IMR-90 (cell line): ENCODE data around the gene SCAF4. TPM values are rescaled to one million over a fixed set of nuclear protein-coding genes. Genes with fewer than 3 reads are reported as not detected.

Experiments used
- ATAC-seq: fragments of 200-7000 bp; cut with Tn5 transposase; 2 replicates; pipeline ENCODE4 v1.9.1; 2020; ENCODE audit warnings: low read depth, mild to moderate bottlenecking, moderate library complexity
- BruUV-seq: library from RNA; stranded (reverse); fragments of 400-500 nt; replicated peaks from 2 replicates; lab custom pipeline; 2021; lab: Mats Ljungman, UMichigan
- CTCF ChIA-PET: fragments of 300-600 bp; formaldehyde crosslinking; extraction: SDS; loops from one replicate; lab custom pipeline; 2021; ENCODE audit warnings: antibody characterized with exemption; lab: Yijun Ruan, JAX
- POLR2A ChIA-PET: fragments of 300-600 bp; sonication (Branson Sonifier 250); formaldehyde crosslinking; loops from one replicate; lab custom pipeline; 2022; ENCODE audit warnings: antibody characterized with exemption; ENCODE audit not compliant: unreplicated experiment; lab: Charles Lee
- DNase-seq: peaks from one replicate; pipeline ENCODE4 v3.0.0; 2013
- H2AFZ ChIP-seq: replicated peaks from 2 replicates; pipeline ENCODE3; 2013; ENCODE audit warnings: low read length, mild to moderate bottlenecking; ENCODE audit not compliant: poor library complexity
- H2AK5ac ChIP-seq: 2 replicates; pipeline ENCODE4 v1.6.1; 2013; ENCODE audit warnings: low read depth, low read length, inconsistent platforms
- H2AK9ac ChIP-seq: replicated peaks from 2 replicates; pipeline ENCODE3; 2013; ENCODE audit warnings: mild to moderate bottlenecking, low read depth, low read length, moderate library complexity; ENCODE audit not compliant: poor library complexity
- H2BK120ac ChIP-seq: 2 replicates; pipeline ENCODE4 v1.6.1; 2013; ENCODE audit warnings: low read depth, low read length, inconsistent platforms
- H2BK15ac ChIP-seq: 3 replicates; pipeline ENCODE4 v1.6.1; 2013; ENCODE audit warnings: low read depth, low read length, inconsistent platforms
- H2BK20ac ChIP-seq: 2 replicates; pipeline ENCODE4 v1.6.1; 2013; ENCODE audit warnings: low read depth, mild to moderate bottlenecking, inconsistent platforms, low read length, moderate library complexity
- H2BK5ac ChIP-seq: 2 replicates; pipeline ENCODE4 v1.6.1; 2013; ENCODE audit warnings: mild to moderate bottlenecking, low read depth, low read length, inconsistent platforms; ENCODE audit not compliant: poor library complexity, severe bottlenecking
- H3K14ac ChIP-seq: replicated peaks from 2 replicates; pipeline ENCODE4 v1.6.1; 2013; ENCODE audit warnings: low read depth, low read length, inconsistent platforms
- H3K18ac ChIP-seq: 2 replicates; pipeline ENCODE4 v1.6.1; 2013; ENCODE audit warnings: low read depth, low read length, control low read depth
- H3K23ac ChIP-seq: 2 replicates; pipeline ENCODE4 v1.6.1; 2013; ENCODE audit warnings: low read depth, low read length, inconsistent platforms
- H3K27ac ChIP-seq: 2 replicates; pipeline ENCODE4 v1.5.1; 2013; ENCODE audit warnings: mild to moderate bottlenecking, control low read depth, low read length; ENCODE audit not compliant: insufficient read depth
- H3K27me3 ChIP-seq: 2 replicates; pipeline ENCODE4 v1.6.1; 2013; ENCODE audit warnings: low read length; ENCODE audit not compliant: control insufficient read depth, insufficient read depth
- H3K36me3 ChIP-seq: 2 replicates; pipeline ENCODE4 v1.6.1; 2013; ENCODE audit warnings: low read length, mixed read lengths; ENCODE audit not compliant: control insufficient read depth, insufficient read depth
- H3K4ac ChIP-seq: 2 replicates; pipeline ENCODE4 v1.6.1; 2013; ENCODE audit warnings: low read depth, low read length, inconsistent platforms
- H3K4me1 ChIP-seq: 2 replicates; pipeline ENCODE4 v1.6.1; 2013; ENCODE audit warnings: low read length, mixed read lengths; ENCODE audit not compliant: control insufficient read depth, insufficient read depth
- H3K4me2 ChIP-seq: 2 replicates; pipeline ENCODE4 v1.6.1; 2013; ENCODE audit warnings: low read depth, mild to moderate bottlenecking, control low read depth, low read length, moderate library complexity
- H3K4me3 ChIP-seq: 2 replicates; pipeline ENCODE4 v1.5.1; 2013; ENCODE audit warnings: low read depth, mild to moderate bottlenecking, control low read depth, low read length, moderate library complexity; ENCODE audit not compliant: insufficient read depth
- H3K56ac ChIP-seq: 2 replicates; pipeline ENCODE4 v1.6.1; 2013; ENCODE audit warnings: low read length, inconsistent platforms; ENCODE audit not compliant: insufficient read depth; ENCODE audit errors: extremely low read depth
- H3K79me1 ChIP-seq, 2 experiments: 2 replicates each; pipeline ENCODE4 v1.6.1; 2013; ENCODE audit warnings: low read length in 2 of 2, inconsistent platforms in 1 of 2, low read depth in 1 of 2
- H3K9ac ChIP-seq: 2 replicates; pipeline ENCODE4 v1.6.1; 2013; ENCODE audit warnings: low read depth, low read length, control low read depth
- H3K9me1 ChIP-seq: 2 replicates; pipeline ENCODE4 v1.6.1; 2013; ENCODE audit warnings: low read length, inconsistent platforms; ENCODE audit not compliant: insufficient read depth
- H3K9me3 ChIP-seq: 2 replicates; pipeline ENCODE4 v1.6.1; 2013; ENCODE audit warnings: low read length; ENCODE audit not compliant: control insufficient read depth, insufficient read depth
- H4K20me1 ChIP-seq: 2 replicates; pipeline ENCODE4 v1.6.1; 2013; ENCODE audit warnings: low read length, inconsistent platforms; ENCODE audit not compliant: insufficient read depth
- H4K5ac ChIP-seq: 2 replicates; pipeline ENCODE4 v1.6.1; 2013; ENCODE audit warnings: mild to moderate bottlenecking, low read depth, low read length, control low read depth
- H4K8ac ChIP-seq, 2 experiments: 2 replicates each; pipeline ENCODE4 v1.6.1; 2013; ENCODE audit warnings: low read depth in 2 of 2, low read length in 2 of 2, control low read depth in 1 of 2, inconsistent platforms in 1 of 2
- H4K91ac ChIP-seq: 2 replicates; pipeline ENCODE4 v1.6.1; 2013; ENCODE audit warnings: low read depth, low read length, inconsistent platforms; ENCODE audit not compliant: insufficient read depth
- BHLHE40 ChIP-seq: fragments of 150-350 bp; IDR thresholded peaks from 2 replicates; pipeline ENCODE4 v1.6.1; 2016; ENCODE audit warnings: mild to moderate bottlenecking, low read depth, low read length
- CEBPB ChIP-seq: IDR thresholded peaks from 2 replicates; pipeline ENCODE4 v1.6.1; 2012; ENCODE audit warnings: low read depth, low read length, improper control_type of control experiment
- POLR2A ChIP-seq: IDR thresholded peaks from 2 replicates; pipeline ENCODE4 v1.6.1; 2012; ENCODE audit warnings: mild to moderate bottlenecking, low read depth, low read length
- RFX5 ChIP-seq: IDR thresholded peaks from 2 replicates; pipeline ENCODE4 v1.8.0; 2012; ENCODE audit warnings: low read depth, mild to moderate bottlenecking, low read length, moderate library complexity
- WGBS, 2 experiments: methylation state at CpG; one replicate each; pipeline versions ENCODE4 v1.1.5 to v1.1.7; 2013; ENCODE audit warnings: missing lambda C conversion rate in 2 of 2; ENCODE audit not compliant: insufficient read length in 1 of 2; ENCODE audit errors: extremely low coverage in 2 of 2; 5-methylcytosine and 5-hydroxymethylcytosine counted together
- dilution Hi-C: fragments of 300-500 bp; cut with HindIII; formaldehyde crosslinking; loops from one replicate; pipeline ENCODE4 v1.14.3; 2018; ENCODE audit warnings: low sequenced_read_pairs; ENCODE audit not compliant: unreplicated experiment
- in situ Hi-C: fragments of 300-500 bp; cut with MboI; formaldehyde crosslinking; loops from 3 replicates; pipeline ENCODE4 v1.14.3; 2019; ENCODE audit warnings: low sequenced_read_pairs, inconsistent platforms, mixed read lengths
- intact Hi-C: fragments of 100-400 bp; cut with micrococcal nuclease; formaldehyde crosslinking; loops from 2 replicates; pipeline ENCODE4 v1.10.0; 2022
- polyA plus RNA-seq, 3 experiments: library from polyadenylated mRNA; depleted of rRNA; stranded (reverse); fragments of >200 nt; gene quantifications; 2 replicates each; pipeline ENCODE4 v1.2.3, GENCODE V29; 2012; ENCODE audit warnings: low replicate concordance in 1 of 3
- total RNA-seq: library from RNA; depleted of rRNA; stranded (reverse); fragments of >200 nt; gene quantifications from 2 replicates; pipeline ENCODE4 v1.2.3, GENCODE V29; 2012

Gene SCAF4
- total and polyA plus RNA-seq, 2 of the 4 experiments (the other 2 are of a cell fraction) = 2.7 to 12.1 TPM

GRCh38 chr21:31752352-31752751 lies 20.4 kb upstream of the SCAF4 start:
- no peaks in the 10 kb centered on the region for H3K36me3 ChIP-seq
- CTCF ChIA-PET = interaction anchor here (0.5 to 0.6 kb wide), 2 partner anchors 17 to 1139 kb away, joined by 4 to 5 read pairs; no protein-coding TSS in a partner anchor
- DNase-seq = peak; percentile 45

More at GRCh38 chr21:31752352-31752751, 20.4 kb upstream of the SCAF4 start:
- no peaks in the 10 kb centered on the region; the same call in 1 of the 2 replicates for H3K27me3 ChIP-seq
- 46% methylated on average over 3 of the region's 4 CpGs; no CpG with 5 or more reads in 1 of the 2 experiments for WGBS, 2 experiments
- H2BK120ac ChIP-seq = no peak overlapping the region
- H2BK5ac ChIP-seq = no peak overlapping the region
- no peak overlapping the region for H3K9ac ChIP-seq
- no peak overlapping the region for H3K4me3 ChIP-seq
- no peaks in the 10 kb centered on the region for H3K4me1 ChIP-seq
- no peak overlapping the region for H3K18ac ChIP-seq
- no peak overlapping the region for H4K5ac ChIP-seq
- H3K56ac ChIP-seq = no peak overlapping the region
- no peaks in the 10 kb centered on the region for H3K79me1 ChIP-seq
- H3K4me2 ChIP-seq = no peak overlapping the region
- H2BK15ac ChIP-seq = no peak overlapping the region
- no peak overlapping the region for H2BK20ac ChIP-seq
- H3K4ac ChIP-seq = no peak overlapping the region
- H4K20me1 ChIP-seq = no peaks in the 10 kb centered on the region
- dilution Hi-C loops (no loop called here), in situ Hi-C loops (no loop called here), intact Hi-C loops (no loop called here)
- no peaks in the 10 kb centered on the region for H3K9me3 ChIP-seq
- no peak overlapping the region for H3K23ac ChIP-seq
- no peak overlapping the region for H3K27ac ChIP-seq
- POLR2A ChIA-PET = no interaction called here
- no peak for ATAC-seq
- no peak overlapping the region for H4K91ac ChIP-seq
- no peak overlapping the region for H3K14ac ChIP-seq
- no peak for TF ChIP-seq RFX5
- TF ChIP-seq POLR2A = no peak
- peak; percentile 77 for TF ChIP-seq CEBPB
- no peak for TF ChIP-seq BHLHE40
- no peak overlapping the region for H4K8ac ChIP-seq
- BruUV-seq = no TSS peak
- no peak overlapping the region for H2AFZ ChIP-seq
- H2AK9ac ChIP-seq = no peak overlapping the region
- H2AK5ac ChIP-seq = no peak overlapping the region
- H3K9me1 ChIP-seq = no peaks in the 10 kb centered on the region
